WTC11 (cell line): ENCODE results near the gene BLM. TPM values are rescaled to one million over a fixed set of nuclear protein-coding genes. Genes with fewer than 3 reads are reported as not detected.
"Not testable (repeated sequence)": the region's sequence is repeated elsewhere in the genome, so short reads cannot be mapped to it uniquely, and the experiment has no call there.

ENCODE experiments used
- ATAC-seq: fragments of 200-7000 bp; cut with Tn5 transposase; 2 replicates; pipeline ENCODE4 v1.10.0; 2021; ENCODE audit warnings: mild to moderate bottlenecking, moderate library complexity
- CTCF ChIA-PET: fragments of 300-600 bp; sonication (Branson Sonifier 250); formaldehyde crosslinking; loops from one replicate; lab custom pipeline; 2021; ENCODE audit warnings: antibody characterized with exemption; lab: Charles Lee
- POLR2A ChIA-PET: fragments of 350-600 bp; sonication (Branson Sonifier 250); formaldehyde crosslinking; loops from one replicate; lab custom pipeline; 2021; ENCODE audit warnings: antibody characterized with exemption; lab: Charles Lee
- DNase-seq: peaks from one replicate; pipeline ENCODE4 v3.0.0; 2021; ENCODE audit warnings: low spot score
- H3K27ac Mint-ChIP-seq: 2 replicates; pipeline ENCODE4 v1.8.0; 2021; ENCODE audit warnings: mixed read lengths
- H3K27me3 Mint-ChIP-seq: 2 replicates; pipeline ENCODE4 v1.8.0; 2021; ENCODE audit warnings: low read depth, mild to moderate bottlenecking, moderate library complexity, mixed read lengths
- H3K36me3 Mint-ChIP-seq: 2 replicates; pipeline ENCODE4 v1.8.0; 2021; ENCODE audit warnings: mixed read lengths
- H3K4me1 Mint-ChIP-seq: 2 replicates; pipeline ENCODE4 v1.8.0; 2022; ENCODE audit warnings: mixed read lengths
- H3K4me3 Mint-ChIP-seq: 2 replicates; pipeline ENCODE4 v1.8.0; 2021; ENCODE audit warnings: mild to moderate bottlenecking, moderate library complexity, mixed read lengths
- H3K9me3 Mint-ChIP-seq: 2 replicates; pipeline ENCODE4 v1.8.0; 2021; ENCODE audit warnings: mixed read lengths
- ATF1 ChIP-seq: sonication (generic); formaldehyde crosslinking; IDR thresholded peaks from 2 replicates; pipeline ENCODE4 v1.8.1; 2023; ENCODE audit warnings: mild to moderate bottlenecking, moderate library complexity, missing genetic modification reagents
- E2F4 ChIP-seq: sonication (generic); formaldehyde crosslinking; IDR thresholded peaks from 2 replicates; pipeline ENCODE4 v1.8.1; 2022; ENCODE audit warnings: low read depth, mild to moderate bottlenecking, moderate library complexity, missing genetic modification reagents, borderline replicate concordance
- ELF4 ChIP-seq: sonication (generic); formaldehyde crosslinking; IDR thresholded peaks from 2 replicates; pipeline ENCODE4 v1.8.1; 2022; ENCODE audit warnings: low read depth, mild to moderate bottlenecking, moderate library complexity, missing genetic modification reagents
- EMX1 ChIP-seq: fragments of 250-450 bp; sonication (Bioruptor Pico); IDR thresholded peaks from 2 replicates; pipeline ENCODE4 v1.8.0; 2021; ENCODE audit warnings: mild to moderate bottlenecking
- FOXJ3 ChIP-seq: sonication (generic); formaldehyde crosslinking; IDR thresholded peaks from 2 replicates; pipeline ENCODE4 v1.9.0; 2021; ENCODE audit warnings: missing genetic modification reagents, mild to moderate bottlenecking, borderline replicate concordance
- FOXK1 ChIP-seq: sonication (generic); formaldehyde crosslinking; IDR thresholded peaks from 2 replicates; pipeline ENCODE4 v1.8.0; 2022; ENCODE audit warnings: mild to moderate bottlenecking, moderate library complexity, missing genetic modification reagents
- GABPB1 ChIP-seq: sonication (generic); formaldehyde crosslinking; IDR thresholded peaks from 2 replicates; pipeline ENCODE4 v1.8.1; 2023; ENCODE audit warnings: mild to moderate bottlenecking, missing genetic modification reagents
- GTF2I ChIP-seq: fragments of 250-450 bp; sonication (Bioruptor Pico); conservative IDR thresholded peaks from 2 replicates; pipeline ENCODE4 v1.4.0; 2021; ENCODE audit warnings: mild to moderate bottlenecking
- IRF1 ChIP-seq: sonication (generic); formaldehyde crosslinking; IDR thresholded peaks from 2 replicates; pipeline ENCODE4 v1.8.0; 2023; ENCODE audit warnings: missing genetic modification reagents
- MXD4 ChIP-seq: fragments of 250-450 bp; sonication (Bioruptor Pico); IDR thresholded peaks from 2 replicates; pipeline ENCODE4 v1.8.0; 2021; ENCODE audit warnings: mild to moderate bottlenecking, moderate library complexity, borderline replicate concordance
- NR3C1 ChIP-seq: sonication (generic); formaldehyde crosslinking; conservative IDR thresholded peaks from 2 replicates; pipeline ENCODE4 v1.8.1; 2023; ENCODE audit warnings: low read depth, mild to moderate bottlenecking, missing genetic modification reagents
- PREB ChIP-seq: sonication (generic); formaldehyde crosslinking; IDR thresholded peaks from 2 replicates; pipeline ENCODE4 v1.8.1; 2022; ENCODE audit warnings: mild to moderate bottlenecking, missing genetic modification reagents, moderate library complexity, borderline replicate concordance
- SMAD3 ChIP-seq: sonication (generic); formaldehyde crosslinking; IDR thresholded peaks from 2 replicates; pipeline ENCODE4 v1.8.0; 2022; ENCODE audit warnings: missing genetic modification reagents, mild to moderate bottlenecking, borderline replicate concordance
- SOX15 ChIP-seq: fragments of 250-450 bp; sonication (Bioruptor Pico); IDR thresholded peaks from 2 replicates; pipeline ENCODE4 v1.9.0; 2021; ENCODE audit warnings: mild to moderate bottlenecking
- TEAD1 ChIP-seq: sonication (generic); formaldehyde crosslinking; IDR thresholded peaks from 2 replicates; pipeline ENCODE4 v1.8.0; 2022; ENCODE audit warnings: mild to moderate bottlenecking, missing genetic modification reagents
- ZNF317 ChIP-seq: sonication (generic); formaldehyde crosslinking; IDR thresholded peaks from 2 replicates; pipeline ENCODE4 v1.8.1; 2023; ENCODE audit warnings: low read depth, mild to moderate bottlenecking, moderate library complexity, missing genetic modification reagents, borderline replicate concordance
- ZNF416 ChIP-seq: fragments of 250-450 bp; sonication (Bioruptor Pico); IDR thresholded peaks from 2 replicates; pipeline ENCODE4 v1.9.0; 2021; ENCODE audit warnings: mild to moderate bottlenecking, inconsistent platforms
- total RNA-seq: library from RNA; stranded (reverse); gene quantifications from 3 replicates; pipeline ENCODE4 v1.2.3, GENCODE V29; 2021
- TF ChIP-seq, protein P1 (sequence below): sonication (generic); formaldehyde crosslinking; IDR thresholded peaks from 2 replicates; pipeline ENCODE4 v1.8.0; 2022; ENCODE audit warnings: mild to moderate bottlenecking, missing genetic modification reagents
- TF ChIP-seq, protein P2 (sequence below): sonication (generic); formaldehyde crosslinking; IDR thresholded peaks from 2 replicates; pipeline ENCODE4 v1.8.0; 2022; ENCODE audit warnings: missing genetic modification reagents

Gene BLM
- total RNA-seq, 1 experiment from 2014 or later: 40.5 TPM

GRCh38 chr15:90844696-90845095, 127.5 kb downstream of the BLM start (continued):
- TF ChIP-seq E2F4 (CRISPR knock-in tag): no peak
- TF ChIP-seq, protein P1, sequence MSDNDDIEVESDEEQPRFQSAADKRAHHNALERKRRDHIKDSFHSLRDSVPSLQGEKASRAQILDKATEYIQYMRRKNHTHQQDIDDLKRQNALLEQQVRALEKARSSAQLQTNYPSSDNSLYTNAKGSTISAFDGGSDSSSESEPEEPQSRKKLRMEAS (CRISPR knock-in tag): no peak
- no peak for TF ChIP-seq NR3C1 (CRISPR knock-in tag)
- no peak for TF ChIP-seq PREB
- TF ChIP-seq, protein P2, sequence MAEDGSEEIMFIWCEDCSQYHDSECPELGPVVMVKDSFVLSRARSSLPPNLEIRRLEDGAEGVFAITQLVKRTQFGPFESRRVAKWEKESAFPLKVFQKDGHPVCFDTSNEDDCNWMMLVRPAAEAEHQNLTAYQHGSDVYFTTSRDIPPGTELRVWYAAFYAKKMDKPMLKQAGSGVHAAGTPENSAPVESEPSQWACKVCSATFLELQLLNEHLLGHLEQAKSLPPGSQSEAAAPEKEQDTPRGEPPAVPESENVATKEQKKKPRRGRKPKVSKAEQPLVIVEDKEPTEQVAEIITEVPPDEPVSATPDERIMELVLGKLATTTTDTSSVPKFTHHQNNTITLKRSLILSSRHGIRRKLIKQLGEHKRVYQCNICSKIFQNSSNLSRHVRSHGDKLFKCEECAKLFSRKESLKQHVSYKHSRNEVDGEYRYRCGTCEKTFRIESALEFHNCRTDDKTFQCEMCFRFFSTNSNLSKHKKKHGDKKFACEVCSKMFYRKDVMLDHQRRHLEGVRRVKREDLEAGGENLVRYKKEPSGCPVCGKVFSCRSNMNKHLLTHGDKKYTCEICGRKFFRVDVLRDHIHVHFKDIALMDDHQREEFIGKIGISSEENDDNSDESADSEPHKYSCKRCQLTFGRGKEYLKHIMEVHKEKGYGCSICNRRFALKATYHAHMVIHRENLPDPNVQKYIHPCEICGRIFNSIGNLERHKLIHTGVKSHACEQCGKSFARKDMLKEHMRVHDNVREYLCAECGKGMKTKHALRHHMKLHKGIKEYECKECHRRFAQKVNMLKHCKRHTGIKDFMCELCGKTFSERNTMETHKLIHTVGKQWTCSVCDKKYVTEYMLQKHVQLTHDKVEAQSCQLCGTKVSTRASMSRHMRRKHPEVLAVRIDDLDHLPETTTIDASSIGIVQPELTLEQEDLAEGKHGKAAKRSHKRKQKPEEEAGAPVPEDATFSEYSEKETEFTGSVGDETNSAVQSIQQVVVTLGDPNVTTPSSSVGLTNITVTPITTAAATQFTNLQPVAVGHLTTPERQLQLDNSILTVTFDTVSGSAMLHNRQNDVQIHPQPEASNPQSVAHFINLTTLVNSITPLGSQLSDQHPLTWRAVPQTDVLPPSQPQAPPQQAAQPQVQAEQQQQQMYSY (CRISPR knock-in tag): no peak
- no peak for TF ChIP-seq EMX1
- no peak for TF ChIP-seq ELF4 (CRISPR knock-in tag)
- no peak for TF ChIP-seq FOXK1
- no peak for TF ChIP-seq ATF1 (CRISPR knock-in tag)

- TF ChIP-seq GABPB1 (CRISPR knock-in tag): no peak
- TF ChIP-seq SMAD3 (CRISPR knock-in tag): no peak
- no peak for TF ChIP-seq ZNF416 (CRISPR knock-in tag)
- TF ChIP-seq GTF2I: no peak
- TF ChIP-seq FOXJ3 (CRISPR knock-in tag): no peak
- TF ChIP-seq MXD4: no peak
- no peak for TF ChIP-seq TEAD1 (CRISPR knock-in tag)
- TF ChIP-seq SOX15 (CRISPR knock-in tag): no peak
- no peak for TF ChIP-seq ZNF317 (CRISPR knock-in tag)
- TF ChIP-seq IRF1 (CRISPR knock-in tag): no peak
- TF ChIP-seq, all 79 proteins: peak for 0
- Mint-ChIP-seq H3K4me1 (peaks cover 14% of the 10 kb centered on the region), H3K9me3 (no peaks in the 10 kb centered on the region), H3K36me3 (no peaks in the 10 kb centered on the region), H3K4me3 (no peak overlapping the region), H3K27ac (no peak overlapping the region), H3K27me3 (no peaks in the 10 kb centered on the region)
- CTCF ChIA-PET: interaction anchor here (0.8 to 2.8 kb wide), 2 partner anchors 58 to 87 kb away, joined by 3 to 8 read pairs; partner anchors contain the start of gene HDDC3
- DNase-seq (no peak), ATAC-seq (no peak)
- POLR2A ChIA-PET: no interaction called here
Observed at GRCh38 chr15:90845201-90845949, 128.2 kb downstream of the BLM start.

- H3K36me3 Mint-ChIP-seq, ATAC-seq, H3K9me3 Mint-ChIP-seq, DNase-seq, CTCF ChIA-PET, H3K27me3 Mint-ChIP-seq, H3K4me1 Mint-ChIP-seq, POLR2A ChIA-PET, H3K4me3 Mint-ChIP-seq, H3K27ac Mint-ChIP-seq: not testable (repeated sequence)
Observed at GRCh38 chr15:90849424-90849823, 132.3 kb downstream of the BLM start.
